Measurements from ENCODE around the gene TMC2. TPM values are rescaled to one million over a fixed set of nuclear protein-coding genes. Genes with fewer than 3 reads are reported as not detected.

TMC2 gene
- total and polyA plus RNA-seq, 8 donors: 0.02 to 0.19 (median 0.09) TPM; not detected in 3

DNA sequence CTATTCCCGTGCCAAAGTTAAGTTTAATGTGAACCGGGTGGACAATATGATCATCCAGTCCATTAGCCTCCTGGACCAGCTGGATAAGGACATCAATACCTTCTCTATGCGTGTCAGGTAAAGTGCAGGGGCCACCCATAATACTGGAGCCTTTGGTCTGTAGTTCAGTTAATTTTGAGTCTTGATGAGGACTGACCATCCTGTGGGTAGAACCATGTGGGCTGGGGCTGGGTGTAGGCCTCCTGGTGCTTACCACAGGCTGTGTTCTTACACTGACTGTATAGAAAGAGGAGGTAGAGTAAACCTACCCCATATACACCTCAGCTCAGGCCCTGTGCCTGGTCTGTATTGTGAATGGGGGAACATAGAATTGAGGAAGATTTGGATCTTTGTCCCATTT, 118.5 kb downstream of the TMC2 start:
- no peak overlapping the region for H3K4me3 ChIP-seq
- no peak for DNase-seq
- H3K9me3 ChIP-seq: no peaks in the 10 kb centered on the region
- intact Hi-C loops (cut with DNase I): no loop called here
- no peak overlapping the region for H3K27ac ChIP-seq
- WGBS, 2 donors: 88 to 95% methylated on average over 3 of the region's 3 CpGs
- peaks cover 7 to 53% (median 21%) of the 10 kb centered on the region in 3 donors for H3K36me3 ChIP-seq
- H3K4me1 ChIP-seq: peaks cover 5 to 16% (median 7%) of the 10 kb centered on the region in 3 donors
- TF ChIP-seq, protein P1, sequence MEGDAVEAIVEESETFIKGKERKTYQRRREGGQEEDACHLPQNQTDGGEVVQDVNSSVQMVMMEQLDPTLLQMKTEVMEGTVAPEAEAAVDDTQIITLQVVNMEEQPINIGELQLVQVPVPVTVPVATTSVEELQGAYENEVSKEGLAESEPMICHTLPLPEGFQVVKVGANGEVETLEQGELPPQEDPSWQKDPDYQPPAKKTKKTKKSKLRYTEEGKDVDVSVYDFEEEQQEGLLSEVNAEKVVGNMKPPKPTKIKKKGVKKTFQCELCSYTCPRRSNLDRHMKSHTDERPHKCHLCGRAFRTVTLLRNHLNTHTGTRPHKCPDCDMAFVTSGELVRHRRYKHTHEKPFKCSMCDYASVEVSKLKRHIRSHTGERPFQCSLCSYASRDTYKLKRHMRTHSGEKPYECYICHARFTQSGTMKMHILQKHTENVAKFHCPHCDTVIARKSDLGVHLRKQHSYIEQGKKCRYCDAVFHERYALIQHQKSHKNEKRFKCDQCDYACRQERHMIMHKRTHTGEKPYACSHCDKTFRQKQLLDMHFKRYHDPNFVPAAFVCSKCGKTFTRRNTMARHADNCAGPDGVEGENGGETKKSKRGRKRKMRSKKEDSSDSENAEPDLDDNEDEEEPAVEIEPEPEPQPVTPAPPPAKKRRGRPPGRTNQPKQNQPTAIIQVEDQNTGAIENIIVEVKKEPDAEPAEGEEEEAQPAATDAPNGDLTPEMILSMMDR (IDR thresholded peaks at IDR 0.05): no peak
- no peak for ATAC-seq
- H3K27me3 ChIP-seq: no peaks in the 10 kb centered on the region
- no peak for FAIRE-seq

DNA sequence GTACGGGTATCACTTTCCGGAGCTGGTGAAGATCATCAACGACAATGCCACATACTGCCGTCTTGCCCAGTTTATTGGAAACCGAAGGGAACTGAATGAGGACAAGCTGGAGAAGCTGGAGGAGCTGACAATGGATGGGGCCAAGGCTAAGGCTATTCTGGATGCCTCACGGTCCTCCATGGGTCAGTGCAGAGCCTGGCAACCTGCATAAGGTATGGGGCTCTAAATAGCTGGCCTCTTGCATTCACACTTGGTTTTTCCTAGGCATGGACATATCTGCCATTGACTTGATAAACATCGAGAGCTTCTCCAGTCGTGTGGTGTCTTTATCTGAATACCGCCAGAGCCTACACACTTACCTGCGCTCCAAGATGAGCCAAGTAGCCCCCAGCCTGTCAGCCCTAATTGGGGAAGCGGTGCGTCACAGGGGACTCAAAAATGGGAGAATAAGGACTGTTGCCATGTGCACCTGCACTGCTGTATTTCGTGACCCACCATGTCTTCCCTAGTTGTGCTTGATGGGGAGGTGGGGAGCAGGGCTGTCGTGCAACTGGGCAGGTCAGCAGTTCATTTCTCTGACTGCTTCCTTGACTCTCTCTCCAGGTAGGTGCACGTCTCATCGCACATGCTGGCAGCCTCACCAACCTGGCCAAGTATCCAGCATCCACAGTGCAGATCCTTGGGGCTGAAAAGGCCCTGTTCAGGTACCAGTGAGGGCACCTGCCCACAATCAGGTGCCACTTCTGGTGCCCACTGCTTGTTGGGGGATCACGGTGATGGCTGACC, 119.2 kb downstream of the TMC2 start:
- FAIRE-seq: no peak
- H3K9me3 ChIP-seq: no peaks in the 10 kb centered on the region
- intact Hi-C loops (cut with DNase I): no loop called here
- H3K27me3 ChIP-seq: no peaks in the 10 kb centered on the region
- peaks cover 7 to 59% (median 21%) of the 10 kb centered on the region in 3 donors for H3K36me3 ChIP-seq
- H3K27ac ChIP-seq: no peak overlapping the region
- 91 to 94% methylated on average over 17 of the region's 17 CpGs for WGBS, 2 donors
- no peak for DNase-seq
- ATAC-seq: no peak
- H3K4me1 ChIP-seq: peaks cover 5 to 16% (median 7%) of the 10 kb centered on the region in 3 donors
- no peak overlapping the region for H3K4me3 ChIP-seq
- TF ChIP-seq, protein P1 (IDR thresholded peaks at IDR 0.05): no peak

DNA sequence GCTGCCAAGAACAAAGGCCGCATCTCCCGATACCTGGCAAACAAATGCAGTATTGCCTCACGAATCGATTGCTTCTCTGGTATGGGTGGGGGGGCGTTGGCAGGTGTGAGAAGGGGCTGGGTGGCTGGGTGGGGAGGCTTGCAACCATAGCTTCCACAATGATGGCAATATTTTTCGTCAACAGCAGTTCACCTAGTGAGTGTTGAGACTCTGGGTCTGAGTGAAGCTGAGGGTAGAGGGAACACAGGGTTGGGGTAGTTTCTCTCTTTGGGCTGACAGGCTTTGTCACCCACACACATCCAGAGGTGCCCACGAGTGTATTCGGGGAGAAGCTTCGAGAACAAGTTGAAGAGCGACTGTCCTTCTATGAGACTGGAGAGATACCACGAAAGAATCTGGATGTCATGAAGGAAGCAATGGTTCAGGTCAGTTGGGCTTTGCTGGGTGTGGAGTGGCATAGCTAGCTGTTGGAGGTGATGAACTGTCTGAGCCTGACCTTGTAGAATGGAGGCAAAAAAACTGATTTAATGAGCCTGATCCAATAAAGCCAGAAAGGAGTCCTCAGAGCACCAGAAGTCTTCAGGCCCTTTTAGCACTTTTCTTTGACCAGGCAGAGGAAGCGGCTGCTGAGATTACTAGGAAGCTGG, 120.2 kb downstream of the TMC2 start:
- DNase-seq: no peak
- H3K9me3 ChIP-seq: no peaks in the 10 kb centered on the region
- no peak for ATAC-seq
- H3K27me3 ChIP-seq: no peaks in the 10 kb centered on the region
- 85 to 91% methylated on average over 12 of the region's 12 CpGs for WGBS, 2 donors
- no peak overlapping the region for H3K4me3 ChIP-seq
- TF ChIP-seq, protein P1 (IDR thresholded peaks at IDR 0.05): no peak
- no peak overlapping the region for H3K27ac ChIP-seq
- peaks cover 0 to 9% (median 0%) of the 10 kb centered on the region in 3 donors for H3K4me1 ChIP-seq
- peaks cover 7 to 65% (median 21%) of the 10 kb centered on the region in 3 donors for H3K36me3 ChIP-seq
- intact Hi-C loops (cut with DNase I): no loop called here
- no peak for FAIRE-seq

DNA sequence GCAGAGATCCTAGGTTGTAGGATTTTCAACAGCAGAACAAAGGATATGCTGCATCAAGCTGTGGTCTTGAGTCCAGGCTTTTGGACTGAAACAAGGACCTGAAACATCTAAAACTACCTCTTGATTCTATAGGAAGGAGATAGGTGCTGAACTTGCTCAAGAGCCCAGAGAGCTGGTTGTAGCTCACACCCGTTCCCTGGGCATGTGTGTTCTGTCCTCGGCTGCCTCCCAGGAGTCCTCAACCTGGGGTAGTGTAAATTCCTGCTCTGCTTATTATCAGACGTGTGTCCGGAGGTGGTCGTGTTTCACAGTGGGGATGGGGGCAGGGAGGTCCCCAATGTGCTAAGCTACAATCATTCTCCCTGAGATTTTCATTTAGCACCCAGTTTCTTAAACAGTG, 120.9 kb downstream of the TMC2 start:
- Histone ChIP-seq H3K27me3 (no peaks in the 10 kb centered on the region), H3K27ac (no peak overlapping the region), H3K4me3 (no peak overlapping the region), H3K36me3 (peaks cover 7 to 70% (median 21%) of the 10 kb centered on the region in 3 donors), H3K4me1 (peaks cover 0 to 9% (median 0%) of the 10 kb centered on the region in 3 donors), H3K9me3 (no peaks in the 10 kb centered on the region)
- ATAC-seq: no peak
- TF ChIP-seq, protein P1 (IDR thresholded peaks at IDR 0.05): no peak
- no peak for DNase-seq
- FAIRE-seq: no peak
- WGBS, 2 donors: 83 to 88% methylated on average over 5 of the region's 5 CpGs
- intact Hi-C loops (cut with DNase I): no loop called here

All from pancreas (tissue), 10 donors.